Skeletal muscle satellite cell (primary cell): Measurements from ENCODE around the gene CLASP1. TPM values are rescaled to one million over a fixed set of nuclear protein-coding genes. Genes with fewer than 3 reads are reported as not detected.

ENCODE experiments used
- H3K27me3 ChIP-seq: 2 replicates; pipeline ENCODE4 v1.7.0; 2013; ENCODE audit warnings: low read length; ENCODE audit not compliant: control insufficient read depth, insufficient read depth
- H3K36me3 ChIP-seq: 2 replicates; pipeline ENCODE4 v1.7.0; 2013; ENCODE audit warnings: mild to moderate bottlenecking, control low read depth, low read length; ENCODE audit not compliant: insufficient read depth
- H3K4me1 ChIP-seq: 2 replicates; pipeline ENCODE4 v1.7.0; 2013; ENCODE audit warnings: low read length; ENCODE audit not compliant: control insufficient read depth, insufficient read depth
- H3K4me2 ChIP-seq: 2 replicates; pipeline ENCODE4 v1.7.0; 2013; ENCODE audit warnings: mild to moderate bottlenecking, low read length
- H3K4me3 ChIP-seq: 2 replicates; pipeline ENCODE4 v1.7.0; 2013; ENCODE audit warnings: low read length
- H3K9ac ChIP-seq: 2 replicates; pipeline ENCODE4 v1.7.0; 2013; ENCODE audit warnings: mild to moderate bottlenecking, low read depth, low read length, moderate library complexity
- H3K9me3 ChIP-seq: replicated peaks from 2 replicates; pipeline ENCODE4 v1.7.0; 2013; ENCODE audit warnings: mild to moderate bottlenecking, control low read depth, low read length
- small RNA-seq: library from RNA; depleted of rRNA; stranded (forward); fragments of <200 nt; gene quantifications from one replicate; pipeline ENCODE3, GENCODE V24; 2012

CLASP1 gene

GRCh38 chr2:121293450-121294325 lies 355.6 kb downstream of the CLASP1 start:
- Histone ChIP-seq H3K27me3 (peaks cover 37% of the 10 kb centered on the region), H3K9me3 (no peaks in the 10 kb centered on the region), H3K4me3 (no peak overlapping the region), H3K4me1 (no peaks in the 10 kb centered on the region), H3K36me3 (no peaks in the 10 kb centered on the region), H3K9ac (no peak overlapping the region), H3K4me2 (no peak overlapping the region)

- Histone ChIP-seq H3K9me3 (no peaks in the 10 kb centered on the region), H3K27me3 (peaks cover 41% of the 10 kb centered on the region), H3K4me2 (no peak overlapping the region), H3K4me1 (no peaks in the 10 kb centered on the region), H3K36me3 (no peaks in the 10 kb centered on the region), H3K9ac (no peak overlapping the region), H3K4me3 (no peak overlapping the region)
Observed at GRCh38 chr2:121291251-121291580, 358.0 kb downstream of the CLASP1 start.

GRCh38 chr2:121289271-121289670 lies 360.0 kb downstream of the CLASP1 start:
- Histone ChIP-seq H3K36me3 (no peaks in the 10 kb centered on the region), H3K4me2 (no peak overlapping the region), H3K27me3 (peaks cover 53% of the 10 kb centered on the region), H3K4me3 (no peak overlapping the region), H3K9me3 (no peaks in the 10 kb centered on the region), H3K4me1 (peaks cover 8% of the 10 kb centered on the region), H3K9ac (no peak overlapping the region)

GRCh38 chr2:121288454-121289231 lies 360.6 kb downstream of the CLASP1 start:
- no peaks in the 10 kb centered on the region for H3K36me3 ChIP-seq
- H3K4me1 ChIP-seq, result peaks cover 10% of the 10 kb centered on the region
- no peak overlapping the region for H3K9ac ChIP-seq
- no peak overlapping the region for H3K4me3 ChIP-seq
- H3K9me3 ChIP-seq, result no peaks in the 10 kb centered on the region
- no peak overlapping the region for H3K4me2 ChIP-seq
- peaks cover 53% of the 10 kb centered on the region for H3K27me3 ChIP-seq

- H3K27me3 ChIP-seq, result peaks cover 58% of the 10 kb centered on the region
- no peak overlapping the region for H3K4me3 ChIP-seq
- no peaks in the 10 kb centered on the region for H3K9me3 ChIP-seq
- H3K9ac ChIP-seq, result no peak overlapping the region
- no peak overlapping the region for H3K4me2 ChIP-seq
- no peaks in the 10 kb centered on the region for H3K36me3 ChIP-seq
- peaks cover 11% of the 10 kb centered on the region for H3K4me1 ChIP-seq
Observed at GRCh38 chr2:121287956-121288355, 361.3 kb downstream of the CLASP1 start.

Small RNAs within 50 kb of the gene (small RNA-seq; reads per million reads assigned to genes)
- gene RF00019 (not detected), gene RNU4ATAC (1,270 reads per million, percentile 99 among the genes with 10 or more reads in this experiment)
